NCI-H2196 (cell line): ENCODE measurements around the gene NEK3.
"Not testable (repeated sequence)": the region's sequence is repeated elsewhere in the genome, so short reads cannot be mapped to it uniquely, and the experiment has no call there.

Experiments
- DNase-seq: peaks from one replicate; lab custom pipeline; 2025; ENCODE audit not compliant: unreplicated experiment; lab: John Stamatoyannopoulos, UW

The NEK3 gene

GRCh38 chr13:52159159-52159982 lies at the start of gene NEK3:
Gene NEK3 (minus strand): TSS chr13:52159597. CDS start chr13:52156191, 3,406 bp downstream.
- DNase-seq: peak; percentile 41

GRCh38 chr13:52208384-52208783 lies 49.0 kb upstream of the NEK3 start:
- not testable (repeated sequence) for DNase-seq

- not testable (repeated sequence) for DNase-seq
Observed at GRCh38 chr13:52207896-52208295, 48.5 kb upstream of the NEK3 start.

GRCh38 chr13:52207337-52207736 lies 47.9 kb upstream of the NEK3 start:
- not testable (repeated sequence) for DNase-seq

- not testable (repeated sequence) for DNase-seq
Observed at GRCh38 chr13:52204546-52204945, 45.1 kb upstream of the NEK3 start.

GRCh38 chr13:52203864-52204263 lies 44.5 kb upstream of the NEK3 start:
- DNase-seq: not testable (repeated sequence)

GRCh38 chr13:52202506-52202905 lies 43.1 kb upstream of the NEK3 start:
- DNase-seq: not testable (repeated sequence)

GRCh38 chr13:52201439-52202193 lies 42.2 kb upstream of the NEK3 start:
- DNase-seq: peak; percentile 1

GRCh38 chr13:52195401-52195837 lies 36.0 kb upstream of the NEK3 start:
- DNase-seq: no peak

- peak; percentile 58 for DNase-seq
Observed at GRCh38 chr13:52194184-52194868, 34.9 kb upstream of the NEK3 start.

- DNase-seq: not testable (repeated sequence)
Observed at GRCh38 chr13:52193587-52194183, 34.3 kb upstream of the NEK3 start.

GRCh38 chr13:52187424-52188187 lies 28.2 kb upstream of the NEK3 start:
- not testable (repeated sequence) for DNase-seq

GRCh38 chr13:52187029-52187423 lies 27.6 kb upstream of the NEK3 start:
- DNase-seq: no peak

GRCh38 chr13:52181316-52181954 lies 22.0 kb upstream of the NEK3 start:
- not testable (repeated sequence) for DNase-seq

- no peak for DNase-seq
Observed at GRCh38 chr13:52179925-52180324, 20.5 kb upstream of the NEK3 start.

- no peak for DNase-seq
Observed at GRCh38 chr13:52177276-52177675, 17.9 kb upstream of the NEK3 start.

GRCh38 chr13:52173970-52174369 lies 14.6 kb upstream of the NEK3 start:
- not testable (repeated sequence) for DNase-seq

- no peak for DNase-seq
Observed at GRCh38 chr13:52173373-52173772, 14.0 kb upstream of the NEK3 start.

- not testable (repeated sequence) for DNase-seq
Observed at GRCh38 chr13:52171686-52172085, 12.3 kb upstream of the NEK3 start.
